NOMO-1 treated with dmso at 0.1 percent for 144 hours (cell line): ENCODE measurements around the gene BLMH.
"Not testable (repeated sequence)": the region's sequence is repeated elsewhere in the genome, so short reads cannot be mapped to it uniquely, and the experiment has no call there.

Source experiments
- DNase-seq: peaks from one replicate; lab custom pipeline; 2025; ENCODE audit not compliant: unreplicated experiment; lab: John Stamatoyannopoulos, UW

BLMH gene

DNA sequence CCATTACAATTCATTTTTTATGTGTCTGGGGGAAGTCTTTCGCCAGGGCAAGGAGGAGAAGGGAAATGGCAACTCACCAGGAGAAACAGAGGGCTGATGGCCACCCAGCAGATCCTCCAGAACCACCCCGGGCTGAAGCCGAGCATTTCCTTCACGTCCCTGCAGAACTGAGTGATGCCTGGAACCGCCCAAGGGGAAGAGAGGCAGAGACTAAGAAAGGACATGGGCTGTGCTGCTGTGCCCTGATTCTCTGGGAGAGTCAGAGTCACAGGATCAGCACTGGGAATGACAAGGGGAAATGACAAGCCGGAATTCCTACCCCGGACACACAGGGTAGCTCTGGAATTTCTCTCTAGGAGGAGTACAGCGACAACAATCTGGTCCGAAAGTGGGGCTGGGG is 84.1 kb downstream of the BLMH start:
- no peak for DNase-seq

- DNase-seq: no peak
Observed at GRCh38 chr17:30203471-30203981, 88.2 kb downstream of the BLMH start.

DNA sequence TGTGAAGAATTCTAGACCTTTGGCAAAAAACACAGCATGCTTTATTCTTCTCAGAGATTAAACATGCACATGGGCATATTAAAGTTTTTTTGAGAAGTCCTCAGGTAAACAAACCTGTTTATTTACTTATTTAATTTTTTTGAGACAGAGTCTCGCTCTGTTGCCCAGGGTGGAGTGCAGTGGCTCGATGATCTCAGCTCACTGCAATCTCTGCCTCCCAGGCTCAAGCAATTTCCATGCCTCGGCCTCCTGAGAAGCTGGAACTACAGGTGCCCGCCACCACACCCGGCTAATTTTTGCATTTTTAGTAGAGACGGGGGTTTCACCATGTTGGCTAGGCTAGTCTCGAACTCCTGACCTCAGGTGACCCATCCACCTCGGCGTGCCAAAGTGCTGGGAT is 91.1 kb downstream of the BLMH start:
- DNase-seq: not testable (repeated sequence)

- DNase-seq: no peak
Observed at GRCh38 chr17:30200106-30200505, 91.6 kb downstream of the BLMH start.

DNA sequence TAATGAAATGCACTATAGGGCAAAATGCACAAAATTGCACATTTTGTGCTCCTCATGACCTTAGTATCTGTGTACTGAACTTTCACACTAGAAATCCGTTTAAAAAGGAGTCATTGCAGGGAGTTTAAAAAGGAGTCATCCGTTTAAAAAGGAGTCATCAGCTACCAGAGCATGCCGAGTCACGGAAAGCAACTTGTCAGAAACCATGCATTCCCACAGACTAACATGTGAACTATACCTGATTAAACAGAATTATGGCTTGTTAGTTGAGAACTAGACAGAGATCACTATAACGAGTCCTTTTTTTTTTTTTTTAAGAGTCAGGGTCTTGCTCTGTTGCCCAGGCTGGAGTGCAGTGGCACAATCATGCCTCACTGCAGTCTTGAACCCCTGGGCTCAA is 92.1 kb downstream of the BLMH start:
- no peak for DNase-seq
